Activated B cell treated with CpG ODN at 0.5 μM for 24 hours (primary cell): ENCODE measurements around the gene KCNJ16. TPM values are rescaled to one million over a fixed set of nuclear protein-coding genes. Genes with fewer than 3 reads are reported as not detected.

ENCODE experiments used
- ATAC-seq: fragments of 200-7000 bp; cut with Tn5 transposase; one replicate; pipeline ENCODE4 v1.10.0; 2021; ENCODE audit warnings: low read depth, mild to moderate bottlenecking, moderate library complexity
- CTCF ChIA-PET: fragments of 350-600 bp; sonication (Branson Sonifier 250); formaldehyde crosslinking; loops from one replicate; lab custom pipeline; 2021; ENCODE audit warnings: antibody characterized with exemption; lab: Charles Lee
- POLR2A ChIA-PET: fragments of 350-600 bp; sonication (Branson Sonifier 250); formaldehyde crosslinking; loops from one replicate; lab custom pipeline; 2021; ENCODE audit warnings: antibody characterized with exemption; lab: Charles Lee
- DNase-seq: peaks from one replicate; pipeline ENCODE4 v3.0.0; 2022
- H3K27ac Mint-ChIP-seq: one replicate; pipeline ENCODE4 v1.8.0; 2020; ENCODE audit warnings: mixed read lengths
- H3K27me3 Mint-ChIP-seq: one replicate; pipeline ENCODE4 v1.8.0; 2021; ENCODE audit warnings: mixed read lengths
- H3K36me3 Mint-ChIP-seq: one replicate; pipeline ENCODE4 v1.8.0; 2021; ENCODE audit warnings: low read depth, mixed read lengths
- H3K4me1 Mint-ChIP-seq: one replicate; pipeline ENCODE4 v1.8.0; 2021; ENCODE audit warnings: mixed read lengths
- H3K4me3 Mint-ChIP-seq: one replicate; pipeline ENCODE4 v1.8.0; 2020; ENCODE audit warnings: mild to moderate bottlenecking, mixed read lengths
- H3K9me3 Mint-ChIP-seq: one replicate; pipeline ENCODE4 v1.8.0; 2020; ENCODE audit warnings: mixed read lengths
- intact Hi-C: fragments of 100-400 bp; cut with micrococcal nuclease; formaldehyde crosslinking; loops from one replicate; pipeline ENCODE4 v1.15.1; 2024
- total RNA-seq: library from RNA; stranded (reverse); gene quantifications from 2 replicates; pipeline ENCODE4 v1.2.3, GENCODE V29; 2022
- TF ChIP-seq, protein P1 (sequence below): fragments of 200-600 bp; IDR thresholded peaks from one replicate; pipeline ENCODE4 v1.8.0; 2022; ENCODE audit warnings: antibody characterized with exemption, mild to moderate bottlenecking

Gene KCNJ16
- total RNA-seq, 1 donor from 2014 or later, result not detected

DNA sequence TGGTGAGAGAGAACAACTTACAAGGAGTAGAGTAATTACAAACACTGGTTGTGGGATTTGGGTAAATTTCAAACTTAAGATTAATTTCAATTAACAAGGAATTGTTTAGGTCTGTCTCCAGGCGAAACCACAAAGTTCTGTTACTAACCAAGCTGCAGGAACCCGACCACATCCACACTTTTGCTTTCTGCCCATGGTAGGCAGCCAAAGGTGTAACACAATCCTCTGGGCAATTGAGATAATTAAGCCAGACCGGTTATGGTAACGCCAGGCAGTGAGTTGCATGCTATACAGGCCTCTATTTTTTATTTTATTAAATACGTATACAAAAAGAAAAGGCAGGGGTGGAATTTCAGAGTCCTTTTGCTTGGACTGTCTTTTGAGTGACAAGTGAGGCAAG lies 106.4 kb downstream of the KCNJ16 start:
- H3K4me3 Mint-ChIP-seq, result no peak overlapping the region

DNA sequence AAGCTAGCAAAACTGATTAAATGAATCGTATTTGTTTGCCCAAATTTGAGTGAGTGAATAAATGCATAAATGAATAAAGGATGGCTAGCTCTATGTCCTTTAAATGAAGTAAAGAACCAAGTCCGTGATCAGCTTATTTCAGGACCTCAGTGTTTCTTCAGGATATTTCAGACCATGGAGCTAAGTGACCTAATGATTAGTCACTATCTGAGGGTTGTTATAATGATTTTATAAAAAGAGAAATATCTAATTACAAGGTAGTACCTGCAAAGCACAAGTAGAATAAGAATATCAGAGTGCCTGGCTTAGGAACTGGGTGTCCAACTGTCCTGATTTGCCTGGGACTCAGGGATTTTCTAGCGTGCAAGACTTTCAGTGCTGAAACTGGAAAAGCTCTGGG lies 106.8 kb downstream of the KCNJ16 start:
- POLR2A ChIA-PET, result no interaction called here
- ATAC-seq (no peak), DNase-seq (no peak)
- Mint-ChIP-seq H3K27me3 (peaks cover 2% of the 10 kb centered on the region), H3K4me3 (no peak overlapping the region), H3K9me3 (no peaks in the 10 kb centered on the region), H3K4me1 (no peaks in the 10 kb centered on the region), H3K36me3 (no peaks in the 10 kb centered on the region), H3K27ac (no peak overlapping the region)
- intact Hi-C loops, result no loop called here
- CTCF ChIA-PET, result no interaction called here
- TF ChIP-seq, protein P1, sequence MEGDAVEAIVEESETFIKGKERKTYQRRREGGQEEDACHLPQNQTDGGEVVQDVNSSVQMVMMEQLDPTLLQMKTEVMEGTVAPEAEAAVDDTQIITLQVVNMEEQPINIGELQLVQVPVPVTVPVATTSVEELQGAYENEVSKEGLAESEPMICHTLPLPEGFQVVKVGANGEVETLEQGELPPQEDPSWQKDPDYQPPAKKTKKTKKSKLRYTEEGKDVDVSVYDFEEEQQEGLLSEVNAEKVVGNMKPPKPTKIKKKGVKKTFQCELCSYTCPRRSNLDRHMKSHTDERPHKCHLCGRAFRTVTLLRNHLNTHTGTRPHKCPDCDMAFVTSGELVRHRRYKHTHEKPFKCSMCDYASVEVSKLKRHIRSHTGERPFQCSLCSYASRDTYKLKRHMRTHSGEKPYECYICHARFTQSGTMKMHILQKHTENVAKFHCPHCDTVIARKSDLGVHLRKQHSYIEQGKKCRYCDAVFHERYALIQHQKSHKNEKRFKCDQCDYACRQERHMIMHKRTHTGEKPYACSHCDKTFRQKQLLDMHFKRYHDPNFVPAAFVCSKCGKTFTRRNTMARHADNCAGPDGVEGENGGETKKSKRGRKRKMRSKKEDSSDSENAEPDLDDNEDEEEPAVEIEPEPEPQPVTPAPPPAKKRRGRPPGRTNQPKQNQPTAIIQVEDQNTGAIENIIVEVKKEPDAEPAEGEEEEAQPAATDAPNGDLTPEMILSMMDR, result no peak

More for the DNA sequence above, 106.4 kb downstream of the KCNJ16 start:
- POLR2A ChIA-PET, result no interaction called here
- Mint-ChIP-seq H3K27ac (no peak overlapping the region), H3K27me3 (peaks cover 2% of the 10 kb centered on the region), H3K9me3 (no peaks in the 10 kb centered on the region), H3K36me3 (no peaks in the 10 kb centered on the region), H3K4me1 (no peaks in the 10 kb centered on the region)
- CTCF ChIA-PET, result no interaction called here
- DNase-seq (no peak), ATAC-seq (no peak)
- TF ChIP-seq, protein P1, result no peak
- intact Hi-C loops, result no loop called here

DNA sequence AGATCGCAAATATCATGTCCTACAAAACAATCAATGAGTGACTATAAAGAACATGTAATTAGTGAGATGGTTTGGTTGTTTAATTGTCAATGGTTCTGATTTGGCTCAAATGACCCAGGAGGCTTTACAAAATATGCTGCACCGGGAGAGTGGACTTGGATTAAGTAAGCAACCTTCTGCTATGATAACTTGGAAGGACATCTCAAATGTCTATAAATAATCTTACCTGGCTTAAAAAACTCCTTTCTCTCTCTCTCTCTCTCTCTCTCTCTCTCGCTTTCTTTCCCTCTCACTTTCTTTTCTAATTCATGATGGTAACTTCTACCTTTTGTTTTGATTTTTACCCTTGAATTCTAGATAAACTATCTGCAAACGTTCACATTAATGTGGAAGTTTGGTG lies 108.5 kb downstream of the KCNJ16 start:
- ChIA-PET POLR2A (no interaction called here), CTCF (no interaction called here)
- Mint-ChIP-seq H3K4me3 (no peak overlapping the region), H3K27ac (no peak overlapping the region), H3K9me3 (no peaks in the 10 kb centered on the region), H3K27me3 (no peaks in the 10 kb centered on the region), H3K36me3 (no peaks in the 10 kb centered on the region), H3K4me1 (no peaks in the 10 kb centered on the region)
- DNase-seq (no peak), ATAC-seq (no peak)
- intact Hi-C loops, result no loop called here
- TF ChIP-seq, protein P1, result no peak

DNA sequence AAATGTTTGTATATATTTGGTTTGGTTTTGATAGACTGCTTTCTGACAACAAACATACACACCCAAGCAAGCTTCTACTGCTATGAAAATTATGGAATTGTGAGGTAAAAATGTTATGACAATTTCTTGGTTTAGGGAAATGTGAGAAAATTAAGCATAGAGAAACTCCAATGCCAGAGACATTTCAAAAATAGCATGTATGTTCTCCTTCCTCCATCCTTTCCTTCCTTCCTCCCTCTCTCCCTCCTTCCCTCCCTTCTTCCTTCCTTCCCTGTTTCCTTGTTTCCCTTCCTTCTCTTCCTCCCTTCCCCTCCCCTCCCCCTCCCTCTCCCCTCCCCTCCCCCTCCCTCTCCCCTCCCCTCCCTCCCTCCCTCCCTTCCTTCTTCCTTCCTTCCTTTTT lies 109.2 kb downstream of the KCNJ16 start:
- TF ChIP-seq, protein P1, result no peak
- intact Hi-C loops, result no loop called here
- no peaks in the 10 kb centered on the region for H3K36me3 Mint-ChIP-seq
- no peak overlapping the region for H3K4me3 Mint-ChIP-seq
- ChIA-PET CTCF (no interaction called here), POLR2A (no interaction called here)
- H3K9me3 Mint-ChIP-seq, result no peaks in the 10 kb centered on the region
- DNase-seq, result no peak
- H3K4me1 Mint-ChIP-seq, result no peaks in the 10 kb centered on the region
- ATAC-seq, result no peak
- no peak overlapping the region for H3K27ac Mint-ChIP-seq
- no peaks in the 10 kb centered on the region for H3K27me3 Mint-ChIP-seq

DNA sequence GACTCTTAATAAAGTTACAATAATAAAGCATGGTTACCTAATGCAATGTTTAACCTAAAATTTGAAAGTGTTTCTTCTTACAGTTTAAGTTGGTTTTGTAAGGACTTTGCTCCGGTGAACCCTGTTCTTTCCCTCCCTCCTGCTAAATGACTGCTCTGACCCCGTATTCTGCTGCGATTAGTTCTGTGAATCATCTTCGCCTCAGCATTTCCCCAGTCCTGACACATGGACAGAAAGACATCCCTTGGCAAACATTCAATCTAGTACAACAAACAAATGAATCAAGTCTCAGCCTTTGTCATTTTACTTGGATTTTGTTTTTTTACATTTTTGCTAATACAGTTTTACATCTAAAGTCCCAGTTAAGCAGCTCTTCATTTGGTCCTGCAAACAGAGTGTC lies 109.7 kb downstream of the KCNJ16 start:
- Mint-ChIP-seq H3K4me3 (no peak overlapping the region), H3K27me3 (peaks cover 5% of the 10 kb centered on the region), H3K4me1 (no peaks in the 10 kb centered on the region), H3K9me3 (no peaks in the 10 kb centered on the region), H3K36me3 (no peaks in the 10 kb centered on the region), H3K27ac (no peak overlapping the region)
- ChIA-PET CTCF (no interaction called here), POLR2A (no interaction called here)
- intact Hi-C loops, result no loop called here
- ATAC-seq, result no peak
- TF ChIP-seq, protein P1, result no peak
- no peak for DNase-seq

Other genes starting within 250 kb of the KCNJ16 start
- gene KCNJ2, start 94.3 kb downstream of the KCNJ16 start, total RNA-seq, result 0.04 TPM in 1 of 2 replicates, not detected in the other